Measurements from ENCODE around the gene PTMS. TPM values are rescaled to one million over a fixed set of nuclear protein-coding genes. Genes with fewer than 3 reads are reported as not detected.

PTMS gene
- total and polyA plus RNA-seq, 5 donors = 116 to 244 (median 154) TPM

DNA sequence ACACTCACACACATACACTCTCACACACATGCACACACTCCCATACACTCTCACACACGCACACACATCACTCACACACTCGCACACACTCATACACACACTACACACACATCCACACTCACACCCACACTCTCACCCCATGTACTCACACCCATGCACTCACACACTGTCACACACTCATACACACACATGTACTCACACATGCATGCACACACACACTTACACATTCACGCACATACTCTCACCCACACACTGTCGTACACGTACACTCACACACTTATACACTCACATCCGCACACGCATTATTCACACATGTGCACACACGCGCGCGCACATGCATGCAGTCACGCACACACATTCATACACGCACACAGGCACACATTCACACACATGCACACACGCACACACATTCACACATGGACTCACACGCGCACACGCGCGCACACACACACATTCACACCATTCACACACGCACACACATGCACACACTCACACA is 51.5 kb downstream of the PTMS start:
- Histone ChIP-seq H3K4me3 (ENCODE audit: low read length) (no peak overlapping the region), H3K9me3 (ENCODE audit: control insufficient read depth, low read length) (no peaks in the 10 kb centered on the region), H3K27ac (ENCODE audit: low read length) (no peak overlapping the region), H3K27me3 (ENCODE audit: control insufficient read depth, insufficient read depth) (no peaks in the 10 kb centered on the region), H3K4me1 (ENCODE audit: control insufficient read depth, insufficient read depth, low read length) (no peaks in the 10 kb centered on the region)
- intact Hi-C loops (cut with DNase I) = no loop called here
- WGBS = 85% methylated on average over 20 of the region's 20 CpGs
- no peak for DNase-seq
- ATAC-seq = no peak

DNA sequence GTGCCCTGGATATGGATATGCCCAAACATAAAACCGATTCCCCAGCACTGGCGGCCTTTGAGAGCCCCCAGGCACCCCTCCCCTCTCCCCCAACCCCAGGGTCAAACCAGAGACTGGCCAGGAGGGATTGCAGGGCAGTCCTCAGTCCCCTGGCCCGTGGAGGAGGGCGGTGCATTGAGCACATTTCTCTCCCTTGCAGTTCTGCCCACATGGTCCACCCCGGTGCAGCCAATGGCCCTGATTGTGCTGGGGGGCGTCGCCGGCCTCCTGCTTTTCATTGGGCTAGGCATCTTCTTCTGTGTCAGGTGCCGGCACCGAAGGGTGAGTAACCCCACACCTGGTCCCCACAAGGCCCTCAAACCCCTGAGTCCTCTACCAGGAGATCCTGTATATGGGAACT is 52.1 kb downstream of the PTMS start:
- H3K9me3 ChIP-seq (ENCODE audit: control insufficient read depth, low read length) = no peaks in the 10 kb centered on the region
- intact Hi-C loops (cut with DNase I) = no loop called here
- H3K27ac ChIP-seq (ENCODE audit: low read length) = no peak overlapping the region
- H3K27me3 ChIP-seq (ENCODE audit: control insufficient read depth, insufficient read depth) = no peaks in the 10 kb centered on the region
- H3K4me3 ChIP-seq (ENCODE audit: low read length) = no peak overlapping the region
- DNase-seq (peak in 1 of 3 donors; percentile 43), ATAC-seq (no peak)
- no peaks in the 10 kb centered on the region for H3K4me1 ChIP-seq (ENCODE audit: control insufficient read depth, insufficient read depth, low read length)
- 68% methylated on average over 10 of the region's 10 CpGs for WGBS

GRCh38 chr12:6818645-6819044 is 52.5 kb downstream of the PTMS start:
- WGBS = 73% methylated on average over 5 of the region's 5 CpGs
- ATAC-seq = no peak

GRCh38 chr12:6819106-6820030 is 53.2 kb downstream of the PTMS start:
- no peak overlapping the region for H3K4me3 ChIP-seq (ENCODE audit: low read length)
- H3K27ac ChIP-seq (ENCODE audit: low read length) = no peak overlapping the region
- no peaks in the 10 kb centered on the region for H3K27me3 ChIP-seq (ENCODE audit: control insufficient read depth, insufficient read depth)
- intact Hi-C loops (cut with DNase I) = loop anchor here in 3 of 4 donors (10.0 kb wide), 2 partner anchors 65 to 205 kb away; partner anchors contain the start of gene MLF2 (in 2 of the 3)
- H3K4me1 ChIP-seq (ENCODE audit: control insufficient read depth, insufficient read depth, low read length) = no peaks in the 10 kb centered on the region
- WGBS = 77% methylated on average over 13 of the region's 13 CpGs
- no peak for DNase-seq
- no peaks in the 10 kb centered on the region for H3K9me3 ChIP-seq (ENCODE audit: control insufficient read depth, low read length)
- ATAC-seq = no peak

More at GRCh38 chr12:6818645-6819044, 52.5 kb downstream of the PTMS start:
- Histone ChIP-seq H3K4me1 (ENCODE audit: control insufficient read depth, insufficient read depth, low read length) (no peaks in the 10 kb centered on the region), H3K27me3 (ENCODE audit: control insufficient read depth, insufficient read depth) (no peaks in the 10 kb centered on the region), H3K4me3 (ENCODE audit: low read length) (no peak overlapping the region), H3K9me3 (ENCODE audit: control insufficient read depth, low read length) (no peaks in the 10 kb centered on the region), H3K27ac (ENCODE audit: low read length) (no peak overlapping the region)
- intact Hi-C loops (cut with DNase I) = no loop called here
- no peak for DNase-seq

DNA sequence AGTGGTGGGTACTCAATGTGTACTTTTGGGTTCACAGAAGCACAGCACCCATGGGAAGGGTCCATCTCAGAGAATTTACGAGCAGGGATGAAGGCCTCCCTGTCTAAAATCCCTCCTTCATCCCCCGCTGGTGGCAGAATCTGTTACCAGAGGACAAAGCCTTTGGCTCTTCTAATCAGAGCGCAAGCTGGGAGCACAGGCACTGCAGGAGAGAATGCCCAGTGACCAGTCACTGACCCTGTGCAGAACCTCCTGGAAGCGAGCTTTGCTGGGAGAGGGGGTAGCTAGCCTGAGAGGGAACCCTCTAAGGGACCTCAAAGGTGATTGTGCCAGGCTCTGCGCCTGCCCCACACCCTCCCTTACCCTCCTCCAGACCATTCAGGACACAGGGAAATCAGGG is 54.0 kb downstream of the PTMS start:
- H3K27ac ChIP-seq (ENCODE audit: low read length) = no peak overlapping the region
- no peaks in the 10 kb centered on the region for H3K9me3 ChIP-seq (ENCODE audit: control insufficient read depth, low read length)
- intact Hi-C loops (cut with DNase I) = loop anchor here in 3 of 4 donors (10.0 kb wide), 2 partner anchors 65 to 205 kb away; partner anchors contain the start of gene MLF2 (in 2 of the 3)
- DNase-seq = no peak
- ATAC-seq = no peak
- no peak overlapping the region for H3K4me3 ChIP-seq (ENCODE audit: low read length)
- H3K4me1 ChIP-seq (ENCODE audit: control insufficient read depth, insufficient read depth, low read length) = no peaks in the 10 kb centered on the region
- H3K27me3 ChIP-seq (ENCODE audit: control insufficient read depth, insufficient read depth) = no peaks in the 10 kb centered on the region
- 78% methylated on average over 5 of the region's 5 CpGs for WGBS

Other genes starting within 250 kb of the PTMS start
- gene GAPDH, start 231.8 kb upstream of the PTMS start, total RNA-seq = 1,000 to 10,000 TPM; 3,735 to 4,618 (median 3,904) TPM
- 4,983 TPM for gene GAPDH, start 231.8 kb upstream of the PTMS start, polyA plus RNA-seq
- 10 to 100 TPM; 15.1 to 23.6 (median 19.1) TPM for gene IFFO1, start 210.3 kb upstream of the PTMS start, total RNA-seq
- gene IFFO1, start 210.3 kb upstream of the PTMS start, polyA plus RNA-seq = 15.7 TPM
- 10 to 100 TPM; 15.1 to 27.5 (median 16.5) TPM for gene NOP2, start 198.1 kb upstream of the PTMS start, total RNA-seq
- gene NOP2, start 198.1 kb upstream of the PTMS start, polyA plus RNA-seq = 9.6 TPM
- 100 to 1,000 TPM; 138 to 165 (median 153) TPM for gene CHD4, start 159.0 kb upstream of the PTMS start, total RNA-seq
- gene CHD4, start 159.0 kb upstream of the PTMS start, polyA plus RNA-seq = 142 TPM
- 1 to 10 TPM; 1.1 to 2.6 (median 2.0) TPM for gene LPAR5, start 130.4 kb upstream of the PTMS start, total RNA-seq
- gene LPAR5, start 130.4 kb upstream of the PTMS start, polyA plus RNA-seq = 0.86 TPM
- 1 to 10 TPM; 1.0 to 2.1 (median 1.1) TPM for gene ACRBP, start 118.9 kb upstream of the PTMS start, total RNA-seq
- gene ACRBP, start 118.9 kb upstream of the PTMS start, polyA plus RNA-seq = 0.50 TPM
- 10 to 100 TPM; 18.3 to 31.2 (median 30.2) TPM for gene ING4, start 103.2 kb upstream of the PTMS start, total RNA-seq
- gene ING4, start 103.2 kb upstream of the PTMS start, polyA plus RNA-seq = 27.0 TPM
- gene ZNF384, start 77.0 kb upstream of the PTMS start, total RNA-seq = 10 to 100 TPM; 32.9 to 35.0 (median 33.8) TPM
- gene ZNF384, start 77.0 kb upstream of the PTMS start, polyA plus RNA-seq = 23.5 TPM
- under 1 TPM in 3 of 4 donors, not detected in 1; 0.29 to 0.99 (median 0.80) TPM for gene PIANP, start 65.5 kb upstream of the PTMS start, total RNA-seq
- 0.18 TPM for gene PIANP, start 65.5 kb upstream of the PTMS start, polyA plus RNA-seq
- gene COPS7A, start 42.3 kb upstream of the PTMS start, total RNA-seq = 10 to 100 TPM; 60.3 to 71.0 (median 65.9) TPM
- 71.8 TPM for gene COPS7A, start 42.3 kb upstream of the PTMS start, polyA plus RNA-seq
- 100 to 1,000 TPM; 123 to 135 (median 130) TPM for gene MLF2, start 13.2 kb upstream of the PTMS start, total RNA-seq
- 146 TPM for gene MLF2, start 13.2 kb upstream of the PTMS start, polyA plus RNA-seq
- 1 to 10 TPM in 2 of 4 donors, under 1 TPM in 2; 0.28 to 1.1 (median 0.76) TPM for gene LAG3, start 6.2 kb downstream of the PTMS start, total RNA-seq
- gene LAG3, start 6.2 kb downstream of the PTMS start, polyA plus RNA-seq = 0.57 TPM
- gene CD4, start 23.2 kb downstream of the PTMS start, total RNA-seq = 10 to 100 TPM; 11.4 to 15.4 (median 13.7) TPM
- gene CD4, start 23.2 kb downstream of the PTMS start, polyA plus RNA-seq = 2.5 TPM
- 10 to 100 TPM in 1 of 4 donors, 1 to 10 TPM in 3; 6.8 to 10.9 (median 8.3) TPM for gene GPR162, start 55.5 kb downstream of the PTMS start, total RNA-seq
- gene GPR162, start 55.5 kb downstream of the PTMS start, polyA plus RNA-seq = 6.8 TPM
- gene P3H3, start 62.0 kb downstream of the PTMS start, total RNA-seq = 10 to 100 TPM; 15.8 to 25.6 (median 21.1) TPM
- gene P3H3, start 62.0 kb downstream of the PTMS start, polyA plus RNA-seq = 17.7 TPM
- 1 to 10 TPM; 2.9 to 7.8 (median 4.0) TPM for gene GNB3, start 74.6 kb downstream of the PTMS start, total RNA-seq
- 3.1 TPM for gene GNB3, start 74.6 kb downstream of the PTMS start, polyA plus RNA-seq
- gene CDCA3, start 84.9 kb downstream of the PTMS start, total RNA-seq = 1 to 10 TPM in 3 of 4 donors, not detected in 1; 1.2 to 1.8 (median 1.2) TPM
- gene CDCA3, start 84.9 kb downstream of the PTMS start, polyA plus RNA-seq = 0.50 TPM
- 10 to 100 TPM; 59.2 to 74.6 (median 71.0) TPM for gene USP5, start 85.8 kb downstream of the PTMS start, total RNA-seq
- gene USP5, start 85.8 kb downstream of the PTMS start, polyA plus RNA-seq = 29.4 TPM
- 100 to 1,000 TPM; 707 to 793 (median 721) TPM for gene TPI1, start 101.2 kb downstream of the PTMS start, total RNA-seq
- gene TPI1, start 101.2 kb downstream of the PTMS start, polyA plus RNA-seq = 872 TPM
- gene SPSB2, start 106.9 kb downstream of the PTMS start, total RNA-seq = 1 to 10 TPM; 2.5 to 4.2 (median 3.5) TPM
- gene SPSB2, start 106.9 kb downstream of the PTMS start, polyA plus RNA-seq = 4.6 TPM
- 10 to 100 TPM; 11.4 to 13.9 (median 12.1) TPM for gene LRRC23, start 138.5 kb downstream of the PTMS start, total RNA-seq
- gene LRRC23, start 138.5 kb downstream of the PTMS start, polyA plus RNA-seq = 15.0 TPM
- gene ENO2, start 148.2 kb downstream of the PTMS start, total RNA-seq = 10 to 100 TPM; 29.6 to 42.1 (median 35.8) TPM
- gene ENO2, start 148.2 kb downstream of the PTMS start, polyA plus RNA-seq = 17.8 TPM
- gene ATN1, start 161.6 kb downstream of the PTMS start, total RNA-seq = 10 to 100 TPM; 85.3 to 89.3 (median 88.6) TPM
- gene ATN1, start 161.6 kb downstream of the PTMS start, polyA plus RNA-seq = 70.1 TPM
- gene RNU7-1, start 177.5 kb downstream of the PTMS start, total RNA-seq = not detected
- gene RNU7-1, start 177.5 kb downstream of the PTMS start, polyA plus RNA-seq = not detected
- 100 to 1,000 TPM; 262 to 339 (median 272) TPM for gene C12orf57, start 177.7 kb downstream of the PTMS start, total RNA-seq
- gene C12orf57, start 177.7 kb downstream of the PTMS start, polyA plus RNA-seq = 441 TPM
- 10 to 100 TPM in 2 of 4 donors, 1 to 10 TPM in 2; 7.7 to 12.1 (median 9.3) TPM for gene PTPN6, start 185.0 kb downstream of the PTMS start, total RNA-seq
- gene PTPN6, start 185.0 kb downstream of the PTMS start, polyA plus RNA-seq = 5.9 TPM
- gene PHB2, start 204.3 kb downstream of the PTMS start, total RNA-seq = 100 to 1,000 TPM; 137 to 159 (median 142) TPM
- gene PHB2, start 204.3 kb downstream of the PTMS start, polyA plus RNA-seq = 127 TPM
- gene EMG1, start 204.6 kb downstream of the PTMS start, total RNA-seq = 10 to 100 TPM; 33.7 to 40.2 (median 38.1) TPM
- 26.0 TPM for gene EMG1, start 204.6 kb downstream of the PTMS start, polyA plus RNA-seq